Activated T-cell treated with anti-CD3 and anti-CD28 coated beads for 48 hours (primary cell): ENCODE data around the gene CSTF1.
"Not testable (repeated sequence)": the region's sequence is repeated elsewhere in the genome, so short reads cannot be mapped to it uniquely, and the experiment has no call there.

ENCODE experiments used
- DNase-seq: peaks from one replicate; pipeline ENCODE4 v3.0.0-alpha.2; 2020; ENCODE audit warnings: low read depth

Gene CSTF1

DNA sequence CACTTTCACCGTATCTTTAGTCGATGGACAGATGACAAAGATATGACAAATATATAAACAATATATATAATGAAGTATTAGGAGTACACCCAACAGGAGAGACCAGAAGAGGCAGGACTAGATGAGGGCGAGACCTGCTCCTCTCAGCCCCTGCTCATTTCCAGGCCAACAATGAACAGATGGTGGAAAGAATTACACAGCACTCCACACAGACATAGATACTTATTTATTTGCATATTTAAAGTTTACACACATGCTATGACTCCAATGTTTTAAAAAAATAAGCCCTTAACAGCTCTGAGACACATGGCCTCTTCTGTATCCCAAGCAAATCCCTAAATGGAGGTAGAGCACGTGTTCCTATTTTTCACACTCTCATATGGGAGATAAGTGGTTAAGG is 23.3 kb upstream of the CSTF1 start:
- DNase-seq, result no peak

DNA sequence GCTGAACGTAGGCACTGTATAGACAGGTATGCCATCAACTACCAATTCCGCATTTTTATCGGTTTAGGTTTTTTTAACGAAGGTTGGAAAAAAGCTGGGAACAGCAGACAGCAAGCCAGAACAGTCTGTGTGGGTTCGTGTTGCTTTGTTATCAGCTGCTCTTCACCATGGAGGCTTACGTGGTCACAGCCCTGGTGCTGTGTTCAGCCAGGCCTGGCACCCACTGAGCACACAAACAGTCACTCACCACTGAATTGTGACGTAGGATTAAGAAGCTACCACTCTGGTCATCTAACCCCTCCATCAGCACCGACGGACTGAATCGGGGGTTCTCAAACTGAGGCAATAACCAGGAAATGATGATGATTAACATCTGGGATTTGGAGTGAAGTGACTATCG is 20.5 kb upstream of the CSTF1 start:
- no peak for DNase-seq

- DNase-seq, result no peak
Measured at GRCh38 chr20:56372850-56373249, 19.6 kb upstream of the CSTF1 start.

DNA sequence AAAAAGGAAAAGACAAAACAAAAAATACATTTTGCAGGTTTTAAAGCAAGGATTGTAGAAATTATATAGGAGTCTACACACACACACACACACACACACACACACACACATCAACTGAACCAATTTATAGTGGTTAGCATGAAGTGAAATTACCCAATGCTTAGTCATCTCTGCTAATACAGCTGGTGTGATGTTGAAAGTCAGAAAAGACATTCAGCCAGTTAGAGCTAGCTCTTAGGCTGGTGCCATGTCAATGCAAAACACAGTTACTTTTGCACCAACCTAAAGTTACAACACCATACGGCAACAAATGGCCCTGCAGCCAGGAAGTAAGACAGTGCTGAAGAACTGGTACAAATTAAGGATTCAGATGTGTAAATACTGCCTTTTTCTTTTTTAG is 18.5 kb upstream of the CSTF1 start:
- DNase-seq, result no peak

- no peak for DNase-seq
Measured at GRCh38 chr20:56376331-56376730, 16.1 kb upstream of the CSTF1 start.

DNA sequence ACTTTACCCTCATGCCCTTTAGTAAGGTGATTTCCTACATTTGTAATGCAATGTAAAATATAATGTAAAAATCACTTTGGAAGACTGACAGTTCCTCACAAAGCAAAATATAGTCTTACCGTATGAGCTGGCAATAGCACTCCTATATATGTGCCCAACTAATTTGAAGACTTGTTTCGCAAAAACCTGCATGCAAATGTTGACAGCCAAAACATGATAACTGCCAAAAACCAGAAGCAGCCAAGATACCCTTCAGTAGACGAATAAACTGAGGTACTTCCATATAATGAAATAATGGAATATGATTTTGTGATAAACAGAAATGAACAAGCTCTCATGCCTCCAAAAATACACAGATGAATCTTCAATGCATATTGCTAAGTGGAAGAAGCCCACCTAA is 14.1 kb upstream of the CSTF1 start:
- DNase-seq, result no peak

GRCh38 chr20:56380375-56380774 is 12.1 kb upstream of the CSTF1 start:
- no peak for DNase-seq

- no peak for DNase-seq
Measured at GRCh38 chr20:56381501-56381900, 10.9 kb upstream of the CSTF1 start.

- no peak for DNase-seq
Measured at GRCh38 chr20:56382696-56383095, 9.7 kb upstream of the CSTF1 start.

DNA sequence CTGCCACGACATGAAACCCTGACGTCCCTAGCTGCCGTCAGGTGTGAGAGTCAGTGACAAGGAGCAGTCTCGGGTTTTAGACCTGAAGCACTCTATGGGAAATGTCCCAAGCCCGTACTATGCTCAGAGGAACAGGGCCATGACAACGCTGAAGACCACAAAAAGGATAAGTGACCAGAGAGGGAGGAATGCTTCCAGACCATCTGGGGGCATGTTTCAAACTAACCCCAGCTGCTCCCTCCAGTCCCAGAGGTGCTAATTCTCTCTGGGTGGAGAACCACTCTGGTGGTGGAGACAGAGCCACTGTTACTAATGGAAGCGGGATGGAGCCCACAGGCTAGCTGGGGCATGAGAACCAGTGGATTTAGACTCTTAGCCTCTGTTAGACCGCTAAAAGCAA is 9.1 kb upstream of the CSTF1 start:
- DNase-seq, result no peak

- DNase-seq, result no peak
Measured at GRCh38 chr20:56385130-56385529, 7.3 kb upstream of the CSTF1 start.

DNA sequence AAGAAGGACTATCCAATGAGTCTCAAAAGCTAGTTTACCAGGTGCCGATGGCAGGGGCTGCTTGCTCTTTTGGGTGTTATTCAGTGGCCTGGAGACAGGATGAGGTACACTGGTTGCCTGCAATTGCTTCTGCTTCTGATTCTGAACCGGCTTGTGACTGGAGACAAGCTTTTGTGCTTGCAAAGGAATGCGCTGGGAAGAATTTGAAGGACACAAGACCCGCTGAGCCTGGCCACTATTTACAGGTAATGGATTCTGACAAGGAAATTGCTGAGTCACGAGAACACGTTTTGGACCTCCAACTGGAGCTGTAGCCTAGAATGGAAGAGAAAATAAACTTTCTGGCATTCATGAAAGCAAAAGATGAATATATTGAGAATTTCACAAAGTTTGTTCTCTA is 6.2 kb upstream of the CSTF1 start:
- no peak for DNase-seq

- DNase-seq, result no peak
Measured at GRCh38 chr20:56388882-56389281, 3.6 kb upstream of the CSTF1 start.

DNA sequence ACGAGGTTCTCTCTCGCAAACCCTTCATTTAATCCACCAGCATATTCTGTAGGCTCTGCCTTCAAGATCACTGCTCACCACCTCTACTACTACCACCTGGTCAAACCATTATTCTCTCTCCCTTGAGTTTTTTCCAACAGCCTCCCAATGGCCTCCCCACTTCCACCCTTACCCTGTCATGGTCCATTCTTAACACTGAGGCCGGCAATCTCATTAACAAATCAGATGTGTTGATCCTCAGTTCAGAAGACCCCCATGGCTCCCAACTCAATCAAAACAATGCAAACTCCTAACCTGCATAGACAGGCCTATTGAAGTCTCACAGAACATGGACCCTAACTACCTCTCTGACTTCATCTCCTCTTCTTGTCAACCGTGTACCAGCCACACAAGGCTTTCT is 2.6 kb upstream of the CSTF1 start:
- DNase-seq, result no peak

GRCh38 chr20:56390396-56390795 is 2.0 kb upstream of the CSTF1 start:
- not testable (repeated sequence) for DNase-seq

DNA sequence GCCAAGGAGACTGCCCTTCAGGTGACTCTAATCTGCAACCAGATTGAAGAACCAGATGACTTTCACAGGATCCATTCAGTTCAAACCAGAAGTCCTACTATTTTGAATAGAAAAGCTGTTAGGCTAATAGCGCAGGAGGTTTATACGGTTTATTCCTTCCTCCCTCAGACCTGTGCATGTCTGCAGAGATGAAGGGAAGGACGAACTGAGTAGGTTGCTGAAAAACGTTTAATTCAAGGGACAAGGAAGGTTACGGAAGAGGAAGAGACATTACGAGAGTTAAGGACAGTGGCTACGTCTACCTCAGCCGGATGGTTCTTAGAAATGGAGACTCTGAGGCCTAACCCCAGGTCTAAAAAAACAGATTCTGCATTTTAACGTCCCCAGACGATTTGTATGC is 1.4 kb upstream of the CSTF1 start:
- no peak for DNase-seq

DNA sequence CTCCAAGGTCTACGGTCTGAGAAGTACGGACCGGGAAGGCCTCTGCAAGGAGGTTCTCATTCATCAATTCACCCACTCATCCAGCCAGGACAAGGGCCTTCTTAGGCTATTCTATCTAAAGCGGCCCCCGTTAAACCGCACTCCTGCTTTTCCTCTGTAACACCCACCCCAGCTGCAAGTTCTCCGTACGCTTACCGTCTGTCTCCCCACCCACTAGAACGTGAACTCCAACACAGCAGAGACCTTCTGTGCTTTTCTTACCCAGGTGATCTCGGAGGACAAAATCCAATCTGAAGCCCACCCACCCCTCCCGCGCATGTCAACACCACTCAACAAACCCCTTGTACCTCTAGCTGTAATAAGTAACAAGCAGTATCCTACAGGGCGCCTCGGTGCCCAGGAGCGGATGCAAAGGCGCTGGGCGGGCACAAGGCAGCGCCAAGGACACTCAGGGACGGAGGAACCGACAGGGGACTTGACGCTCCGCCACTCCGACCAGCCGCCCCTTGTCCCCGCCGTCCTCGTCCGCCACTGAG is 781 bp upstream of the CSTF1 start:
- DNase-seq, result no peak

GRCh38 chr20:56392881-56393482 is 537 bp downstream of the CSTF1 start:
- no peak for DNase-seq

GRCh38 chr20:56393653-56394052 is 1.2 kb downstream of the CSTF1 start:
- no peak for DNase-seq

- no peak for DNase-seq
Measured at GRCh38 chr20:56395166-56395565, 2.7 kb downstream of the CSTF1 start.

- DNase-seq, result no peak
Measured at GRCh38 chr20:56400001-56400640, 7.7 kb downstream of the CSTF1 start.

GRCh38 chr20:56403465-56403864 is 11.0 kb downstream of the CSTF1 start:
- no peak for DNase-seq

- DNase-seq, result not testable (repeated sequence)
Measured at GRCh38 chr20:56405356-56405755, 12.9 kb downstream of the CSTF1 start.

DNA sequence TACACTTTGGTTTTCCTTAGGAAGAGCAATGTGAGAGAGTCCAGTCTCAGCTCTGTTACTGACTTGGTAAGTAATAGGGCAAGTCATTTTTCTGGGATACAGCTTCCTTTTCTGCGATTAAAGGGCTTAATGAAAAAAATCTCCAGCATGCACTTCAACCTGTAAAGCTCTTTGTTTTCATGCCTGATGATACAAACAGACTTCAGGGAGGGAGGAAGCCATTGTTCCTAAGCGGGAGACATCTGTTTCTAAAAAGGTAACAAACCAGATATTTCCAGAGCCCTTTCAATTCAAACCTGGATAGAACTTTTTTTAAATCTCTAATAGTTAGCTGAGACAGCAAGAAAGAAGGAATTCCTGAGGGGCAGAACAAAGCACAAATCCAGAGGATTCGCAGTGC is 14.5 kb downstream of the CSTF1 start:
- no peak for DNase-seq
